Measurements from ENCODE around the gene KIRREL3.

- TF ChIP-seq EZH2 (IDR thresholded peaks at IDR 0.05; ENCODE audit: insufficient read depth, poor library complexity, severe bottlenecking): no peak
- TF ChIP-seq EZH2phosphoT487 (IDR thresholded peaks at IDR 0.05; ENCODE audit: insufficient read depth, low read depth): no peak
Measured at GRCh38 chr11:126533560-126533959, 467.0 kb downstream of the KIRREL3 start.
